Measurements from ENCODE around the gene PTPN5.

The PTPN5 gene

GRCh38 chr11:18736590-18737148 is 54.9 kb downstream of the PTPN5 start:
- Histone ChIP-seq H3K27me3 (ENCODE audit: low read depth, low read length) (no peaks in the 10 kb centered on the region), H3K27ac (ENCODE audit: low read length) (no peak overlapping the region), H3K4me3 (ENCODE audit: low read depth in 1 of 2, low read length in 2 of 2) (no peak overlapping the region), H3K9me3 (ENCODE audit: control insufficient read depth in 1 of 2, low read length in 2 of 2) (no peaks in the 10 kb centered on the region), H3K36me3 (ENCODE audit: control insufficient read depth in 1 of 2, insufficient read depth in 2 of 2, low read length in 2 of 2) (no peaks in the 10 kb centered on the region), H3K4me1 (ENCODE audit: control insufficient read depth in 1 of 2, insufficient read depth in 2 of 2, low read length in 2 of 2) (no peaks in the 10 kb centered on the region)

GRCh38 chr11:18733202-18733601 is 58.4 kb downstream of the PTPN5 start:
- no peak overlapping the region for H3K27ac ChIP-seq (ENCODE audit: low read length)
- H3K4me1 ChIP-seq (ENCODE audit: control insufficient read depth in 1 of 2, insufficient read depth in 2 of 2, low read length in 2 of 2): no peaks in the 10 kb centered on the region
- H3K36me3 ChIP-seq (ENCODE audit: control insufficient read depth in 1 of 2, insufficient read depth in 2 of 2, low read length in 2 of 2): no peaks in the 10 kb centered on the region
- no peaks in the 10 kb centered on the region for H3K9me3 ChIP-seq (ENCODE audit: control insufficient read depth in 1 of 2, low read length in 2 of 2)
- H3K4me3 ChIP-seq (ENCODE audit: low read depth in 1 of 2, low read length in 2 of 2): no peak overlapping the region
- no peaks in the 10 kb centered on the region for H3K27me3 ChIP-seq (ENCODE audit: low read depth, low read length)

DNA sequence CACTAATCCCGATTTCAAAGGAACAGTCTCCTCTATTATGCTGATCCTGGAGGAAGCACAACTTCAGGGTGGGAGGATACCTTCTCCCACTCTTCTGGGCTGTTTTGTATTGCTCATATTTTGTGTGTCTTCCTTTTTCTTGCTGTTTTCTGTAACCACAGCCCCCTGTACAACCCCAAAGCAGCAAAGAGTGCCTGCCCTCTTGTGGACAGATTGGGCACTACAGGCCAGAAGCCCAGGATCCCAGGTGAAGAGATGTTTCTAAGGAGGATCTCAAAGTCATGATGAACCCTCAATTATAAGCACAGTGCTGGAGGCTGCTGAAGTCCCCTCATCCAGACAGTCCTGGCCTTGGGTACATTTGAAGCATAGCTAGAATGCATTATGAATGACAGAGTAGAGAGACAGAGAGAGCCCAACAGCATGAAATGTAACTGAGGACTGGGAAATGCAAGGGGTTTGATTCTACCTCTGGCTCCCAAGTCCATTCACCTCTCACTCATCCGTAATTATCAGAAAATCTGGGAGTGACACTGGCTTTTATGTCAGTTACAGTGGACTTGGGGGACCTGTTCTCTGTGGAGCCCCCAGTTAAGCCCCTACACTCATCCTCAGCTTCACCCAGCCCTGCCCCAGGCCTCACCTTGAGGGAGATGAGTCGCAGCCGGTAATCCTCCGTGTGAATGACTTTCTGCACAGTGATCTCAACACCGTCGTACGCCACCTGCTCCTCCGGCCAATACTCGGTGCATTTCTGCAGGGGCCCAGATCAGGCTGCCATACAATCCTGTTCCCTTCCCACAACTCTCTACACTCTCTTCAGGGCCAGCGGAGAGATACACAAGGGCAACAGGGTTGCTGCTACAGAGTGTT is 59.4 kb downstream of the PTPN5 start:
- Histone ChIP-seq H3K4me1 (ENCODE audit: control insufficient read depth in 1 of 2, insufficient read depth in 2 of 2, low read length in 2 of 2) (no peaks in the 10 kb centered on the region), H3K27ac (ENCODE audit: low read length) (no peak overlapping the region), H3K27me3 (ENCODE audit: low read depth, low read length) (no peaks in the 10 kb centered on the region), H3K4me3 (ENCODE audit: low read depth in 1 of 2, low read length in 2 of 2) (no peak overlapping the region), H3K9me3 (ENCODE audit: control insufficient read depth in 1 of 2, low read length in 2 of 2) (no peaks in the 10 kb centered on the region), H3K36me3 (ENCODE audit: control insufficient read depth in 1 of 2, insufficient read depth in 2 of 2, low read length in 2 of 2) (no peaks in the 10 kb centered on the region)

DNA sequence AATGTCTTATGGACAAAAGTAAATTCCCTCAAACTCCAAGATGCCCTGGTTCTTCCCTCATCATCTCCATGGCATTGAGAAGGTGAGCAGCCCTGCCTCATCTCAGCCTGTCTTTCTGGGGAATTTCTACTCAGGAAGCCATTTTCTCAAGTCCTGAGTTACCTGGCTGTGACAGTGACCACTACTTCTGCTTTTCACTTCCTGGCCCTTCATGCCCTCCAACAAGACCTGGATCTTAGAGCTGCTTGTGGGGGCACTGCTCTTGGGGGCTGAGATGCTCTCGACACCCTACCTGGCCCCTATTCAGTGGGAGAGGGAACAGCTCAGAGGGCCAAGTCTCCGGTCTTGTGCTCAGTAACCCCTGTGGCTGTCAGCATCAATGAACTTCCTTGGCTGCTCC is 60.2 kb downstream of the PTPN5 start:
- Histone ChIP-seq H3K9me3 (ENCODE audit: control insufficient read depth in 1 of 2, low read length in 2 of 2) (no peaks in the 10 kb centered on the region), H3K27ac (ENCODE audit: low read length) (no peak overlapping the region), H3K4me3 (ENCODE audit: low read depth in 1 of 2, low read length in 2 of 2) (no peak overlapping the region), H3K36me3 (ENCODE audit: control insufficient read depth in 1 of 2, insufficient read depth in 2 of 2, low read length in 2 of 2) (no peaks in the 10 kb centered on the region), H3K4me1 (ENCODE audit: control insufficient read depth in 1 of 2, insufficient read depth in 2 of 2, low read length in 2 of 2) (no peaks in the 10 kb centered on the region), H3K27me3 (ENCODE audit: low read depth, low read length) (no peaks in the 10 kb centered on the region)

DNA sequence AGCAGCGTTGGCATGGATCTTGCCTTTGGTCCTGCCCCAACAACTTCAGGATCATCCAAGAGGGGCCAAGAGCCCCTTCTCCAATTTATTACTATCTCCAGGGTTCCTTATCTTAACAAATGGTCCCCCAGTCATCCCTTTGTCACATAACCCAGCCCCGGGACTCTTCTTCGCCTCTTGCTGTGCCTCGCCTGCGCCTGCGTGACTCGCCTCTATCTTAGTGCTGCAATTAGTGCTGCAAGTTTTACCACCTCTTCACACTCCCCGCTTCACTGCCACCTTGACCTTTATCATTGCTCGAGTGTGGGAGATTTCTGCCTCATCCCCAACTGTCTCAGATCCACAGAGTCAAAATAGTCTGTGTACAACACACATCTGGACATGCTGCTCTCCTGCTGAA is 61.6 kb downstream of the PTPN5 start:
- no peaks in the 10 kb centered on the region for H3K9me3 ChIP-seq (ENCODE audit: control insufficient read depth in 1 of 2, low read length in 2 of 2)
- H3K4me3 ChIP-seq (ENCODE audit: low read depth in 1 of 2, low read length in 2 of 2): no peak overlapping the region
- H3K27me3 ChIP-seq (ENCODE audit: low read depth, low read length): no peaks in the 10 kb centered on the region
- H3K27ac ChIP-seq (ENCODE audit: low read length): no peak overlapping the region
- no peaks in the 10 kb centered on the region for H3K4me1 ChIP-seq (ENCODE audit: control insufficient read depth in 1 of 2, insufficient read depth in 2 of 2, low read length in 2 of 2)
- no peaks in the 10 kb centered on the region for H3K36me3 ChIP-seq (ENCODE audit: control insufficient read depth in 1 of 2, insufficient read depth in 2 of 2, low read length in 2 of 2)

DNA sequence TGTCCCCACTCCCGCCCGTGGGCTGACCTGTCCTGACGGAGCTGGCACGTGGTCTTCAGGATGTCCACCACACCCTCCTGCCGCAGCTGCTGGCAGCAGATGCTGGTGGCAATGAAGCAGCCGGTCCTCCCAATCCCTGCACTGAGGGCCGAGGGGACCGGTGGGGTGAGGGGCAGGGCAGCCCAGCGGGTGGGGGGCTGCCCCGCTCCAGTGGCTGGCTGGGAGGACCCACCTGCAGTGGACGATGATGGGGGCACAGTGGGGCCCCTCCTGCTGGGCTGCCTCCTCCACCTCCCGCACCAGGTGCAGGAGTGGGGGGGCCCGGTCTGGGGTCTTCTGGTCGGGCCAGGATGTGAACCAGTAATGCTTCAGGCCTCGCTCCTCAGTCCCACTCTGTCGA is 62.2 kb downstream of the PTPN5 start:
- Histone ChIP-seq H3K9me3 (ENCODE audit: control insufficient read depth in 1 of 2, low read length in 2 of 2) (no peaks in the 10 kb centered on the region), H3K4me1 (ENCODE audit: control insufficient read depth in 1 of 2, insufficient read depth in 2 of 2, low read length in 2 of 2) (no peaks in the 10 kb centered on the region), H3K27ac (ENCODE audit: low read length) (no peak overlapping the region), H3K4me3 (ENCODE audit: low read depth in 1 of 2, low read length in 2 of 2) (no peak overlapping the region), H3K36me3 (ENCODE audit: control insufficient read depth in 1 of 2, insufficient read depth in 2 of 2, low read length in 2 of 2) (no peaks in the 10 kb centered on the region), H3K27me3 (ENCODE audit: low read depth, low read length) (no peaks in the 10 kb centered on the region)

DNA sequence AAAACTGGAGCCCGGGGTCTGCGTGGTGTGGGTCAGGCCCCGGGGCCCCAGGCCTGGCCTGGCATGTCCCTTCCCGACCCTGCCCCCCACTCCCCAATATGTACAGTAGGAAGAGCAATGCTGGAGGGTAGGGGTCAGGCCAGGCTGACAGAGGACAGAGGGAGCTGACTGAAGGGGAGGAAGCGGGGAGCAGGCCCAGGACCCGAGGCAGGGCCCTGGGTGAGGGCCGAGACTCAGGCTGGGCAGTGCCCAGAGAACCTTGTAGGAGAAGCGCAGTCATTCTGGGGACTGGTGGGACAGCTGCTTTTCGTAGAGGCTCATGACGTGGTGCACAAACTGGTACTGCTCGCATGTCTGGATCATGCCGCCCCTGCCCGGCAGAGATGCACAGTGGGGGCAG is 62.9 kb downstream of the PTPN5 start:
- H3K27ac ChIP-seq (ENCODE audit: low read length): no peak overlapping the region
- no peaks in the 10 kb centered on the region for H3K9me3 ChIP-seq (ENCODE audit: control insufficient read depth in 1 of 2, low read length in 2 of 2)
- no peaks in the 10 kb centered on the region for H3K27me3 ChIP-seq (ENCODE audit: low read depth, low read length)
- no peak overlapping the region for H3K4me3 ChIP-seq (ENCODE audit: low read depth in 1 of 2, low read length in 2 of 2)
- no peaks in the 10 kb centered on the region for H3K4me1 ChIP-seq (ENCODE audit: control insufficient read depth in 1 of 2, insufficient read depth in 2 of 2, low read length in 2 of 2)
- H3K36me3 ChIP-seq (ENCODE audit: control insufficient read depth in 1 of 2, insufficient read depth in 2 of 2, low read length in 2 of 2): no peaks in the 10 kb centered on the region

GRCh38 chr11:18727479-18728236 is 63.9 kb downstream of the PTPN5 start:
- H3K27ac ChIP-seq (ENCODE audit: low read length): no peak overlapping the region

DNA sequence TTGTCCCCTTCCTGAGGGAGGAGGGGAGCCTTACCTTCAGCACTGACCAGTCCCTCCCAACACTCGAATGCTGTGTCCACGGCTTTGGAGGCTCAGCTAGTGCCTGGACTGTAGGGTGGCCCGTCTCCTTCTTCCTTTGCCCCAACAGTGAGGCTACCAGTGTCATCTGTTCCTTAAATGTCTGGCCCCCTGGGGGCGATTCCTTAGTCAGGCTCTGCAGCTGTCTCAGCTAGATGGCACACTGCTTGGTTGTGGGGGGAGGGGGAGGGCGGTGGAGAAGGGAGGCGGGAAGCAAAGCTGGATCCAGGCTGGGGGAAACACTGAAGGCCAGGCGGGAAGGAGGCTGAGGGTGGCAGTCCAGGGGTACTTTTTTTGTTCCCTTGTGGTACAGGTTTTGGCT is 65.6 kb downstream of the PTPN5 start, which contains the start of gene IGSF22:
TSS of gene IGSF22 (minus strand) at position 149 of the 400 bp plus-strand sequence. CDS start 1,952 bp downstream, outside the sequence.
- Histone ChIP-seq H3K27ac (ENCODE audit: low read length) (no peak within 1 kb of the TSS), H3K36me3 (ENCODE audit: control insufficient read depth in 1 of 2, insufficient read depth in 2 of 2, low read length in 2 of 2) (no peaks in the 10 kb centered on the region), H3K4me3 (ENCODE audit: low read depth in 1 of 2, low read length in 2 of 2) (no peak within 1 kb of the TSS), H3K4me1 (ENCODE audit: control insufficient read depth in 1 of 2, insufficient read depth in 2 of 2, low read length in 2 of 2) (no peaks in the 10 kb centered on the region), H3K9me3 (ENCODE audit: control insufficient read depth in 1 of 2, low read length in 2 of 2) (no peaks in the 10 kb centered on the region), H3K27me3 (ENCODE audit: low read depth, low read length) (no peaks in the 10 kb centered on the region)

More at GRCh38 chr11:18727479-18728236, 63.9 kb downstream of the PTPN5 start:
- Histone ChIP-seq H3K4me3 (ENCODE audit: low read depth in 1 of 2, low read length in 2 of 2) (no peak overlapping the region), H3K27me3 (ENCODE audit: low read depth, low read length) (no peaks in the 10 kb centered on the region), H3K36me3 (ENCODE audit: control insufficient read depth in 1 of 2, insufficient read depth in 2 of 2, low read length in 2 of 2) (no peaks in the 10 kb centered on the region), H3K4me1 (ENCODE audit: control insufficient read depth in 1 of 2, insufficient read depth in 2 of 2, low read length in 2 of 2) (no peaks in the 10 kb centered on the region), H3K9me3 (ENCODE audit: control insufficient read depth in 1 of 2, low read length in 2 of 2) (no peaks in the 10 kb centered on the region)

DNA sequence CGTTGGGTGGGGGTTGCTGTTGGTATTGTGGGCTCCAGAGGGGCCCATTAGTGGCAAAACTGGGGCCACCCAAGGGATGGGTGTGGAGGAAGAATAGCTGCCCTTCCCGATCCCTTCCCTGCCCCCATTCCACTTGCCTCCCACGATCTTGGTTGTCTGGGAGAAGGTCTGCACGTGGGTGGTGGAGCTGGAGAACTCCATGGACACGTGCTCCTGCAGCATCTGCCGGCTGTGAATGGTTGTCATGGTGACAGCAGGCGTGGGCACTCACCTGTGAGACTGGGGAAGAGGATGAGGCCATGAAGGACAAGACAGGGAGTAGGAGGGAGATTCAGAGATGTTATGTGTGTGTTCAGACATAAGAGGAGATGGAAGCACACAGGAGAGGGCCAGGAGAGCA is 67.6 kb downstream of the PTPN5 start:
- H3K4me3 ChIP-seq (ENCODE audit: low read depth in 1 of 2, low read length in 2 of 2): no peak overlapping the region
- no peak overlapping the region for H3K27ac ChIP-seq (ENCODE audit: low read length)
- H3K36me3 ChIP-seq (ENCODE audit: control insufficient read depth in 1 of 2, insufficient read depth in 2 of 2, low read length in 2 of 2): no peaks in the 10 kb centered on the region
- no peaks in the 10 kb centered on the region for H3K9me3 ChIP-seq (ENCODE audit: control insufficient read depth in 1 of 2, low read length in 2 of 2)
- no peaks in the 10 kb centered on the region for H3K4me1 ChIP-seq (ENCODE audit: control insufficient read depth in 1 of 2, insufficient read depth in 2 of 2, low read length in 2 of 2)
- H3K27me3 ChIP-seq (ENCODE audit: low read depth, low read length): no peaks in the 10 kb centered on the region

- Histone ChIP-seq H3K36me3 (ENCODE audit: control insufficient read depth in 1 of 2, insufficient read depth in 2 of 2, low read length in 2 of 2) (no peaks in the 10 kb centered on the region), H3K27ac (ENCODE audit: low read length) (no peak overlapping the region), H3K4me3 (ENCODE audit: low read depth in 1 of 2, low read length in 2 of 2) (peak overlapping the region; percentile 70 to 80), H3K27me3 (ENCODE audit: low read depth, low read length) (no peaks in the 10 kb centered on the region), H3K9me3 (ENCODE audit: control insufficient read depth in 1 of 2, low read length in 2 of 2) (no peaks in the 10 kb centered on the region), H3K4me1 (ENCODE audit: control insufficient read depth in 1 of 2, insufficient read depth in 2 of 2, low read length in 2 of 2) (no peaks in the 10 kb centered on the region)
Measured at GRCh38 chr11:18722293-18722637, 69.3 kb downstream of the PTPN5 start.

Data from muscle layer of duodenum (tissue), 2 donors.